Peyer's patch (tissue), 4 donors: ENCODE measurements around the gene FARS2. TPM values are rescaled to one million over a fixed set of nuclear protein-coding genes. Genes with fewer than 3 reads are reported as not detected.
A peak's percentile ranks its signal among the peaks of the same experiment; 100 is the strongest.

Experiments
- DNase-seq, 3 donors: peaks; one replicate each; pipeline ENCODE4 v3.0.0-alpha.2; 2017 to 2019
- H3K27ac ChIP-seq, 4 donors: fragments of 200-600 bp; sonication (generic); one replicate each; pipeline ENCODE4 v1.5.1; 2016 to 2019
- H3K27me3 ChIP-seq, 2 donors: fragments of 200-600 bp; sonication (generic); one replicate each; pipeline ENCODE4 v1.5.1; 2019
- H3K36me3 ChIP-seq, 3 donors: fragments of 200-600 bp; sonication (generic); one replicate each; pipeline ENCODE4 v1.5.1; 2016 to 2019
- H3K4me1 ChIP-seq, 4 donors: fragments of 200-600 bp; sonication (generic); one replicate each; pipeline ENCODE4 v1.5.1; 2016 to 2019
- H3K4me3 ChIP-seq, 4 donors: fragments of 200-600 bp; sonication (generic); 1 replicate in 3 of 4; 2 replicates in 1 of 4; pipeline ENCODE4 v1.5.1; 2016 to 2019; ENCODE audit warnings: mild to moderate bottlenecking in 1 of 4
- H3K9me3 ChIP-seq, 4 donors: fragments of 200-600 bp; sonication (generic); one replicate each; pipeline ENCODE4 v1.5.1; 2016 to 2019; ENCODE audit warnings: mild to moderate bottlenecking in 1 of 4
- CTCF ChIP-seq, 6 experiments: fragments of 450-650 bp in 4 of 6; fragments of 200-600 bp in 2 of 6; sonication (generic) in 1 of 6; IDR thresholded peaks; one replicate each; pipeline ENCODE4 v1.5.1; 2017 to 2019; ENCODE audit warnings: antibody characterized with exemption in 6 of 6, mild to moderate bottlenecking in 3 of 6, moderate library complexity in 1 of 6
- POLR2A ChIP-seq, 2 donors: fragments of 450-650 bp; IDR thresholded peaks; one replicate each; pipeline ENCODE4 v1.5.1; 2017; ENCODE audit warnings: antibody characterized with exemption in 2 of 2, mild to moderate bottlenecking in 2 of 2, moderate library complexity in 2 of 2
- total RNA-seq, 4 donors: library from RNA; depleted of rRNA; stranded (reverse); fragments of >200 nt; gene quantifications; one replicate each; pipeline ENCODE4 v1.1.0, GENCODE V29; 2016

FARS2 gene
- total RNA-seq, 4 donors from 2014 or later: 9.5 to 42.1 (median 17.1) TPM

- Histone ChIP-seq H3K4me3 (no peak overlapping the region), H3K27me3 (no peaks in the 10 kb centered on the region), H3K36me3 (no peaks in the 10 kb centered on the region), H3K9me3 (no peaks in the 10 kb centered on the region), H3K4me1 (no peaks in the 10 kb centered on the region), H3K27ac (no peak overlapping the region)
- DNase-seq: no peak
- no peak for TF ChIP-seq CTCF (IDR thresholded peaks at IDR 0.05)
These were observed 127.9 kb downstream of the FARS2 start for GRCh38 chr6:5389086-5389745.

GRCh38 chr6:5390177-5390576 lies 128.9 kb downstream of the FARS2 start:
- no peak overlapping the region for H3K4me3 ChIP-seq
- no peaks in the 10 kb centered on the region for H3K9me3 ChIP-seq
- H3K4me1 ChIP-seq: no peaks in the 10 kb centered on the region
- DNase-seq: no peak
- no peaks in the 10 kb centered on the region for H3K36me3 ChIP-seq
- H3K27me3 ChIP-seq: no peaks in the 10 kb centered on the region
- TF ChIP-seq POLR2A (IDR thresholded peaks at IDR 0.05) (no peak), CTCF (IDR thresholded peaks at IDR 0.05) (no peak)
- H3K27ac ChIP-seq: no peak overlapping the region

GRCh38 chr6:5394280-5394679 lies 133.0 kb downstream of the FARS2 start:
- Histone ChIP-seq H3K27ac (no peak overlapping the region), H3K27me3 (no peaks in the 10 kb centered on the region), H3K4me1 (no peaks in the 10 kb centered on the region), H3K4me3 (no peak overlapping the region), H3K9me3 (no peaks in the 10 kb centered on the region), H3K36me3 (no peaks in the 10 kb centered on the region)
- TF ChIP-seq POLR2A (IDR thresholded peaks at IDR 0.05): no peak
- TF ChIP-seq CTCF (IDR thresholded peaks at IDR 0.05): no peak
- no peak for DNase-seq

- Histone ChIP-seq H3K27ac (no peak overlapping the region), H3K36me3 (no peaks in the 10 kb centered on the region), H3K4me3 (no peak overlapping the region), H3K27me3 (no peaks in the 10 kb centered on the region), H3K4me1 (no peaks in the 10 kb centered on the region), H3K9me3 (no peaks in the 10 kb centered on the region)
- TF ChIP-seq POLR2A (IDR thresholded peaks at IDR 0.05) (no peak), CTCF (IDR thresholded peaks at IDR 0.05) (no peak)
- DNase-seq: no peak
These were observed 134.4 kb downstream of the FARS2 start for GRCh38 chr6:5395719-5396118.

DNA sequence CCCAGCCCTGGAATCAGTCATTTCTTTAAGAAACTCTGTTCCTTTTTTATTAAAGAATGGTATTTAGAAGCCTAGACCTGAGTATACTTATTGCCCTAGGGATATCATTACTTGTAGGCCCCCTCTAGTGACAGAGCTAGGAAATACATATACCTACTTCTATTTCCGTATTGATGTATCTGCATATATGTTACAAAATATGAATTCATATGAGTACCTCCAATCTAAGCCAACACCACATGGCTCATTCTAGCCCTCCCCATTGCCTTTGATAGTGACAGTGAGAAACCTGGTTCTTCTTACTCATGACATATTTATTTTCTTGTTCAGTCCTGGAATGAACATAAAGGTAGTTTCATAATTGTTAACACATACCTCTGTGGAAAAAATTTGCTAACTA lies 137.2 kb downstream of the FARS2 start:
- Histone ChIP-seq H3K27me3 (no peaks in the 10 kb centered on the region), H3K4me3 (no peak overlapping the region), H3K9me3 (no peaks in the 10 kb centered on the region), H3K36me3 (no peaks in the 10 kb centered on the region), H3K27ac (no peak overlapping the region), H3K4me1 (no peaks in the 10 kb centered on the region)
- no peak for DNase-seq
- TF ChIP-seq POLR2A (IDR thresholded peaks at IDR 0.05) (no peak), CTCF (IDR thresholded peaks at IDR 0.05) (peak in 4 of 6 experiments; percentile 40 to 61 (median 49))

GRCh38 chr6:5399391-5399790 lies 138.1 kb downstream of the FARS2 start:
- Histone ChIP-seq H3K4me1 (no peaks in the 10 kb centered on the region), H3K36me3 (no peaks in the 10 kb centered on the region)

More at GRCh38 chr6:5399391-5399790, 138.1 kb downstream of the FARS2 start:
- Histone ChIP-seq H3K9me3 (no peaks in the 10 kb centered on the region), H3K4me3 (no peak overlapping the region), H3K27me3 (no peaks in the 10 kb centered on the region), H3K27ac (no peak overlapping the region)
- DNase-seq: no peak
- TF ChIP-seq CTCF (IDR thresholded peaks at IDR 0.05) (no peak), POLR2A (IDR thresholded peaks at IDR 0.05) (no peak)
